Measurements from ENCODE around the gene HOMER2.

Gene HOMER2

DNA sequence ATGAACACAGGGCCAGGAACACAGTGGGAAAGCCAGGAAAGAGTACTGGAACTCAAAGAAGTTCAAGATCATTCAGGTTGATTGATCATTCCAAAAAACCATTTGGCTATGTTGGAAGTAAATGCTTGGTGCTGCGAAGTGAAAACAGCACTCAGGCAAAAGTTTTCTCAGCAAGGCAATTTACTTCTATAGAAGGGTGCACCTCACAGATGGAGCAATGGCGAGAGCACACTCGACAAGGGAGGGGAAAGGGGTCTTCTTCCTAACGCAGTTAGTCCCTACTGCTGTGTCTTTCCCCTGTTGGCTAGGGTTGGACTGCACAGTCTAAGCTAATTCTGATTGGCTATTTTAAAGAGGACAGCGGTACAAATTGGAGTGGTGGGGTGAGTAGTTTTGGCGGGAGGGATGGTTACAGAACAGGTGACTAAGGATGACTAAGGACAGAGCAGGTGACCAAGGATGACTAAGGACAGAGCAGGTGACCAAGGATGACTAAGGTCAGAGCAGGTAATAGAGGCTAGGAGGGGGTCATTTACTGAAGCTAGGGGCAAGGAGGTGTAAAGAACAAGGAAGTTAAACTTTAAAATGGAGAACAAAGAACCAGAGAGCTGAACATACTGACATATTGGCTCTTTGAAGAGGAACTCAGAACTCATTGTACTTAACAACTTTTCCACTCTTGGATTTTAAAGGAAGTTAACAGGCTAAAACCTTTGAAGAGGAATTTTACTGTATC is 43.3 kb downstream of the HOMER2 start:
- TF ChIP-seq, protein P1, sequence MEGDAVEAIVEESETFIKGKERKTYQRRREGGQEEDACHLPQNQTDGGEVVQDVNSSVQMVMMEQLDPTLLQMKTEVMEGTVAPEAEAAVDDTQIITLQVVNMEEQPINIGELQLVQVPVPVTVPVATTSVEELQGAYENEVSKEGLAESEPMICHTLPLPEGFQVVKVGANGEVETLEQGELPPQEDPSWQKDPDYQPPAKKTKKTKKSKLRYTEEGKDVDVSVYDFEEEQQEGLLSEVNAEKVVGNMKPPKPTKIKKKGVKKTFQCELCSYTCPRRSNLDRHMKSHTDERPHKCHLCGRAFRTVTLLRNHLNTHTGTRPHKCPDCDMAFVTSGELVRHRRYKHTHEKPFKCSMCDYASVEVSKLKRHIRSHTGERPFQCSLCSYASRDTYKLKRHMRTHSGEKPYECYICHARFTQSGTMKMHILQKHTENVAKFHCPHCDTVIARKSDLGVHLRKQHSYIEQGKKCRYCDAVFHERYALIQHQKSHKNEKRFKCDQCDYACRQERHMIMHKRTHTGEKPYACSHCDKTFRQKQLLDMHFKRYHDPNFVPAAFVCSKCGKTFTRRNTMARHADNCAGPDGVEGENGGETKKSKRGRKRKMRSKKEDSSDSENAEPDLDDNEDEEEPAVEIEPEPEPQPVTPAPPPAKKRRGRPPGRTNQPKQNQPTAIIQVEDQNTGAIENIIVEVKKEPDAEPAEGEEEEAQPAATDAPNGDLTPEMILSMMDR (conservative IDR thresholded peaks at IDR 0.05; ENCODE audit: control insufficient read depth, insufficient read depth, low read depth, low read length) = no peak
- no peak for DNase-seq (ENCODE audit: low read depth)
- no peak overlapping the region for H3K4me3 ChIP-seq (ENCODE audit: control insufficient read depth, low read depth, low read length)

DNA sequence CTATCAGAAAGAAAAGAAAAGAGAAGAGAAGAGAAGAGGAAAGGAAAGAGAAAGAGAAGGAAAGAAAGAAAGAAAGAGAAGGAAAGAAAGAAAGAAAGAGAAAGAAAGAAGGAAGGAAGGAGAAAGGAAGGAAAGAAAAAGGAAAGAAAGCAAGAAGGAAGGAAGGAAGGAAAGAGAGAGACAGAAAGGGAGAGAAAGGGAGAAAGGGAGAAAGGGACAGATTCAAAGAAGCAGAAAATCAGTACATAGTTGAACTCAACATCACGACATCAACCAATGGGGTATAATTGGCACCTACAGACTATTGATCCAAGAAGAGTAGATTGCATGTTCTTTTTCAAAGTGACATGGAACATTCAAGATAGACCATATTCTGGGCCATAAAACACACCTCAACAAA is 45.2 kb downstream of the HOMER2 start:
- no peak overlapping the region for H3K4me3 ChIP-seq (ENCODE audit: control insufficient read depth, low read depth, low read length)
- no peak for DNase-seq (ENCODE audit: low read depth)
- TF ChIP-seq, protein P1 (conservative IDR thresholded peaks at IDR 0.05; ENCODE audit: control insufficient read depth, insufficient read depth, low read depth, low read length) = no peak

DNA sequence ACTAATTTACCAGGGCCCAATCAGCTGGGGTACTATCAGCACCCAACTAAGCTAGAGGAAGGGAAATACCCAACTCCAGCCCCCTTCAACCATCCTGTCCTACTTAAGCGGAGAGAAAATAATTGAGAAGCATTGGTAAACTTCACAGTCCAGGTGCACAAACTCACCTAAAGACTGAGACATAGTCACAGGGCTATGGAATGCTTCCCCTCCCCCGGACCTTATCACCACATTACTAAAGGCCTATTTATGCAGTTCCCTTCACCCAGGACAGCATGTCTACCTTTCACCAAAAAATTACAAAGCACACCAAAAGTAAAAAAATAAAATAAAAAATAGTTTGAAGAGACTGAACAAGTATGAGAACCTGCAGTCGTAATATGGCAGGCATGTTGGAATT is 47.9 kb downstream of the HOMER2 start:
- TF ChIP-seq, protein P1 (conservative IDR thresholded peaks at IDR 0.05; ENCODE audit: control insufficient read depth, insufficient read depth, low read depth, low read length) = no peak
- H3K4me3 ChIP-seq (ENCODE audit: control insufficient read depth, low read depth, low read length) = no peak overlapping the region
- no peak for DNase-seq (ENCODE audit: low read depth)

DNA sequence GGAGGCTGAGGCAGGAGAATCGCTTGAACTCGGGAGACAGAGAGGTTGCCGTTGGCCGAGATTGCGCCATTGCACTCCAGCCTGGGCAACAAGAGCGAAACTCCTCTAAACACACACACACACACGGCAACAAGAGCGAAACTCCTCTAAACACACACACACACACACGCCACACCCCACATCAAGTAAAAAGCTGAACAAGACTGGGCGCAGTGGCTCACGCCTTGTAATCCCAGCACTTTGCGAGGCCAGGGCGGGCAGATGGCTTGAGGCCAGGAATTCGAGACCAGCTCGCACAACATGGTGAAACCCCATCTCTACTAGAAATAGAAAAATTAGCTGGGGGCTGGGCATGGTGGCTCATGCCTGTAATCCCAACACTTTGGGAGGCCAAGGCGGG is 49.0 kb downstream of the HOMER2 start:
- H3K4me3 ChIP-seq (ENCODE audit: control insufficient read depth, low read depth, low read length) = no peak overlapping the region
- TF ChIP-seq, protein P1 (conservative IDR thresholded peaks at IDR 0.05; ENCODE audit: control insufficient read depth, insufficient read depth, low read depth, low read length) = no peak
- DNase-seq (ENCODE audit: low read depth) = no peak

DNA sequence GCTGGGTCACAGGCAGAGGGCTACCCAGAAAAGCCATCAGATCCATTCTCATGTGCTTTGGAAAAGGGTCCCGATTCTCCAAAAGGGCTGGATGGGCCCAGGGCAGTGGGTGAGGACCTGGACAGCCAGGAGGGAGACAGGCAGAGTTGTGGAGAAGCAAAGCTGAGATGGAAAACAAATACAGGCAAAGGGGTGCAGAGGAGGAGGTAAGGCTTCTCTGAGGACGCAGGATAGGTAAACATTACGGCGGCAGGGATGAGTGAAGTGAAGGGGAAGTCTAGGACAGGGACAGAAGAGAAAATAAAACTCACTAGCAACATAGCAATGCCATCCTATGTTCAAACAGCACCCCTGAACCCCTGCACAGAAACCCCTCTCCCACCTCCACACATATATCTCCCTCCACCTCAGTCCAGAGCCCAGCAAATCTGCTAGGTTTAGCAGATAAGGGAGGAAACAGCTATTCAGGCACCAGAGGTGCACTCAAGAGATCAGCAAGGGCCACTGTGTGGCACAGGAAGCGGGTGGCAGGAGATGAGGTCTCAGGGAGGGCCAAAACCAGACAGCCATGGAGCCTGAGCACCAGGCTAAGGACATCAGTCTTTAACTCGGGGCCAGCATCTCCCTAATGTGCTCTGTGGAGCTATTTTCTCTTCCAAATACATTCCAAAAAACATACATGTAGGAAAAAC is 51.3 kb downstream of the HOMER2 start:
- no peak overlapping the region for H3K4me3 ChIP-seq (ENCODE audit: control insufficient read depth, low read depth, low read length)
- TF ChIP-seq, protein P1 (conservative IDR thresholded peaks at IDR 0.05; ENCODE audit: control insufficient read depth, insufficient read depth, low read depth, low read length) = no peak

DNA sequence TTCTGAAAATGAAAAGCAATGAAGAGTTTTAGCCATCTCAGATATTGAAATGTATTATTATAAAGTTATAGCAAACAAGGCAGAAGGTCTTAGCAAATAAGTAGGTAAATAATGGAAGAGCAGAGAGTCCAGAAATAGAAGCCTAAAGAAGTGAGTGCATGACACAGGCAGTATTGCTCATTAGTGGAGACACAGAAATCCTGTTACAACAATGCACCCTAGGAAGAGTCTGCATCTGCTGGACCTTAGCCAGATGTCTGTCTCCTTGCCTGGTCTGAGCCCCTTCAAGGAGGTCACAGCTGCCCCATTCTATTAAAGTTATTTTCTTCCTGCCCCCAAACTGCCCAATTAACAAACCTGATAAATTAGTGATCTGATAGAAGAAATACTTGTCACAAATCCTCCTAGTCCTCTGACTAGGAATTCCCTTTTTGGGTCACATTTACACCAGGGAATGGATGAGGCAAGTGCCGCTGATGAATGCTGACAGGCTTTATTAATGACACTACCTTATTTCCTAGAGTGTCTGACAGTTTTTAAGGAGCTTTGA is 51.9 kb downstream of the HOMER2 start:
- DNase-seq (ENCODE audit: low read depth) = no peak
- no peak overlapping the region for H3K4me3 ChIP-seq (ENCODE audit: control insufficient read depth, low read depth, low read length)
- TF ChIP-seq, protein P1 (conservative IDR thresholded peaks at IDR 0.05; ENCODE audit: control insufficient read depth, insufficient read depth, low read depth, low read length) = no peak

More for the DNA sequence above, 51.3 kb downstream of the HOMER2 start:
- no peak for DNase-seq (ENCODE audit: low read depth)

Measured in fibroblast of mammary gland (primary cell).